Measurements from ENCODE around the gene SF3B2.
A peak's percentile ranks its signal among the peaks of the same experiment; 100 is the strongest.
"Not testable (repeated sequence)": the region's sequence is repeated elsewhere in the genome, so short reads cannot be mapped to it uniquely, and the experiment has no call there.

The SF3B2 gene

GRCh38 chr11:66016793-66017177, 35.4 kb upstream of the SF3B2 start:
- no peak for DNase-seq

- no peak for DNase-seq
Measured at GRCh38 chr11:66017321-66017720, 34.8 kb upstream of the SF3B2 start.

GRCh38 chr11:66020212-66020611, 32.0 kb upstream of the SF3B2 start:
- DNase-seq, result no peak

GRCh38 chr11:66020618-66021357, 31.4 kb upstream of the SF3B2 start:
- DNase-seq, result peak; percentile 71

- peak; percentile 86 for DNase-seq
Measured at GRCh38 chr11:66022401-66023185, 29.6 kb upstream of the SF3B2 start.

GRCh38 chr11:66023186-66023440, 29.1 kb upstream of the SF3B2 start:
- DNase-seq, result not testable (repeated sequence)

GRCh38 chr11:66026017-66026529, 26.1 kb upstream of the SF3B2 start, which contains the start of gene CATSPER1:
TSS of gene CATSPER1 (minus strand) at chr11:66026479. CDS start at chr11:66026379, 100 bp downstream.
- no peak for DNase-seq

GRCh38 chr11:66032957-66033735, 19.0 kb upstream of the SF3B2 start:
- DNase-seq, result no peak

GRCh38 chr11:66035653-66036333, 16.4 kb upstream of the SF3B2 start:
- no peak for DNase-seq

GRCh38 chr11:66036334-66036710, 15.8 kb upstream of the SF3B2 start:
- DNase-seq, result no peak

GRCh38 chr11:66037327-66037726, 14.8 kb upstream of the SF3B2 start:
- DNase-seq, result no peak

- DNase-seq, result no peak
Measured at GRCh38 chr11:66039765-66040164, 12.4 kb upstream of the SF3B2 start.

- DNase-seq, result no peak
Measured at GRCh38 chr11:66042227-66042995, 9.8 kb upstream of the SF3B2 start.

- no peak for DNase-seq
Measured at GRCh38 chr11:66042996-66043906, 8.9 kb upstream of the SF3B2 start.

- no peak for DNase-seq
Measured at GRCh38 chr11:66044757-66045156, 7.4 kb upstream of the SF3B2 start.

GRCh38 chr11:66045177-66045639, 7.0 kb upstream of the SF3B2 start:
- DNase-seq, result peak; percentile 88

- DNase-seq, result no peak
Measured at GRCh38 chr11:66046901-66047300, 5.3 kb upstream of the SF3B2 start.

GRCh38 chr11:66047541-66048365, 4.4 kb upstream of the SF3B2 start:
- no peak for DNase-seq

- DNase-seq, result no peak
Measured at GRCh38 chr11:66048547-66049323, 3.4 kb upstream of the SF3B2 start, which contains the start of gene GAL3ST3. TSS of gene GAL3ST3 (minus strand) at chr11:66049161. CDS start at chr11:66045415, 3,746 bp downstream.
